Stimulated activated CD8-positive, alpha-beta memory T cell treated with anti-CD3 and anti-CD28 coated beads, Interleukin-2, amount 100 ng/mL, for 1 hour (primary cell): ENCODE results near the gene SYPL1.
A peak's percentile ranks its signal among the peaks of the same experiment; 100 is the strongest.

ENCODE experiments used
- DNase-seq, 2 donors: peaks; one replicate each; pipeline ENCODE4 v3.0.0-alpha.2; 2020; ENCODE audit warnings: low read depth in 2 of 2

Gene SYPL1

GRCh38 chr7:106065575-106066500 is 46.3 kb downstream of the SYPL1 start:
- DNase-seq = no peak

GRCh38 chr7:106064771-106065574 is 47.1 kb downstream of the SYPL1 start:
- DNase-seq = no peak

- DNase-seq = no peak
These were observed 47.8 kb downstream of the SYPL1 start for GRCh38 chr7:106064316-106064715.

GRCh38 chr7:106063692-106064091 is 48.4 kb downstream of the SYPL1 start:
- no peak for DNase-seq

GRCh38 chr7:106063024-106063423 is 49.1 kb downstream of the SYPL1 start:
- no peak for DNase-seq

- no peak for DNase-seq
These were observed 49.6 kb downstream of the SYPL1 start for GRCh38 chr7:106062521-106062931.

GRCh38 chr7:106062006-106062405 is 50.1 kb downstream of the SYPL1 start:
- DNase-seq = no peak

GRCh38 chr7:106061301-106061979 is 50.7 kb downstream of the SYPL1 start:
- no peak for DNase-seq

GRCh38 chr7:106060394-106060920 is 51.7 kb downstream of the SYPL1 start:
- no peak for DNase-seq

GRCh38 chr7:106059556-106059955 is 52.6 kb downstream of the SYPL1 start:
- no peak for DNase-seq

- no peak for DNase-seq
These were observed 53.2 kb downstream of the SYPL1 start for GRCh38 chr7:106058928-106059324.

- no peak for DNase-seq
These were observed 53.9 kb downstream of the SYPL1 start for GRCh38 chr7:106057962-106058927.

- no peak for DNase-seq
These were observed 54.7 kb downstream of the SYPL1 start for GRCh38 chr7:106057204-106057961.

GRCh38 chr7:106056513-106057203 is 55.5 kb downstream of the SYPL1 start:
- peak; percentile 26 to 52 for DNase-seq

GRCh38 chr7:106054971-106055532 is 57.1 kb downstream of the SYPL1 start:
- no peak for DNase-seq

- no peak for DNase-seq
These were observed 57.8 kb downstream of the SYPL1 start for GRCh38 chr7:106054156-106054910.

GRCh38 chr7:106053109-106053508 is 59.0 kb downstream of the SYPL1 start:
- DNase-seq = no peak

GRCh38 chr7:106052681-106053080 is 59.4 kb downstream of the SYPL1 start:
- DNase-seq = no peak
